Stimulated activated CD4-positive, alpha-beta T cell treated with anti-CD3 and anti-CD28 coated beads, TNF-alpha, amount 100 ng/mL, for 24 hours (primary cell): ENCODE measurements around the gene UBE2D3.
A peak's percentile ranks its signal among the peaks of the same experiment; 100 is the strongest.
"Not testable (repeated sequence)": the region's sequence is repeated elsewhere in the genome, so short reads cannot be mapped to it uniquely, and the experiment has no call there.

ENCODE experiments used
- DNase-seq, 3 experiments: peaks; one replicate each; pipeline ENCODE4 v3.0.0-alpha.2; 2020; ENCODE audit warnings: low read depth in 3 of 3

Gene UBE2D3

GRCh38 chr4:102826890-102827673 is at the start of gene UBE2D3:
Gene UBE2D3, minus strand, starts transcription at chr4:102827551. Its CDS starts 1,043 bp downstream, at chr4:102826508.
- DNase-seq: peak; percentile 92 to 93 (median 93)

DNA sequence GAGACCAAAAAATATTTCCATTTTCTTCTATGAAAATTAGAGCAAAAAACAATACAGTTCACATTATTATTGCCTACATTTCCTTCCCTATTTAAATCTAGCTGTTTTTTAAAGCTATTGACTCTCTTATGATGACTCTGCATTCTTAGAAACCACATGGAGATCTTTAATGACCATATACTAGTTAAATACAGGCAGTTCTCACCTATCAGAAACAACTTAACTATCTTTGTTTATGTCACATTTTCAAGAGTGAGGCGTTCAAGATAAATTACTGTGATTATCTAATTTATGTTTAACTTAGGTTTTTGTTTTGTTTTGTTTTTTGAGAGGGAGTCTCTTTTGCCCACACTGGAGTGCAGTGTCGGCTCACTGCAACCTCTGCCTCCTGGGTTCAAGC is 44.4 kb upstream of the UBE2D3 start:
- DNase-seq: no peak

GRCh38 chr4:102869569-102870197 is 42.3 kb upstream of the UBE2D3 start:
- DNase-seq: no peak

DNA sequence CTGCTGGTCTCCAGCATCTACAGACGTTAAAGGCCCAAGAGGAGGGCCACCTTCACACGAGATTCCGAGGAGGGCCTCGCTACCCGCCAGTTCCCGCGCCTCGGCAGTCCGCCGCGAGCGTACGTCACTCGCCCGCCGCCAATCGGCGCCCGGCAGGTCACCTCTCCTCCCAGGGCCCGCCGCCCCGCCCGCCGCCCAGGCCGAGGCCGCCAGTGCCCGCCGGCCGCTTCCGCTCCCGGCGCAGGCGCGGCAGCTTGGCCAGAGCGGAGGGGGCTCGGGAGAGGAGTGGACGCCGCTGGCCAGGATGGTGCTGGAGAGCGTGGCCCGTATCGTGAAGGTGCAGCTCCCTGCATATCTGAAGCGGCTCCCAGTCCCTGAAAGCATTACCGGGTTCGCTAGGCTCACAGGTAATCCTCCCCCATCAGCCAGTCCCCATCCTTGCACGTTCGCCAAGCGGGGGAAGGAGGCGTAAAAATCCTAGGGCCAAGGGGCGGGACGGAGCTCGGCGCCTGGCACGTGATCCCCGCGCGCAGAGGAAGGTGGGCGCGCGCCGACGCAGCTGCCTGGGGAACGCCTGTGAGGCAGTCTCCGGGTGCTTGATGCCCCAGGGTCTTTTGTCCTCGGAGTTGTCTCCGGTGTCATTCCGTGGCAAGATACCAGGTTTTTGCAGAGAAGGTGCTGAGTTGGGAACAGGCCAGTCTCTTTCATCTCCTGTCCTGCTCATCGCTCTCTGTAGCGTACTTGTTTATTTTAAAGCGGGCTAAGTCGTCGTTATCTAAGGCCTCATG is 41.6 kb upstream of the UBE2D3 start, which contains the start of gene CISD2:
Gene CISD2, plus strand, starts transcription at position 212 of the 788 bp plus-strand sequence. Its CDS starts 93 bp downstream, at position 305.
- peak; percentile 83 to 90 (median 84) for DNase-seq

DNA sequence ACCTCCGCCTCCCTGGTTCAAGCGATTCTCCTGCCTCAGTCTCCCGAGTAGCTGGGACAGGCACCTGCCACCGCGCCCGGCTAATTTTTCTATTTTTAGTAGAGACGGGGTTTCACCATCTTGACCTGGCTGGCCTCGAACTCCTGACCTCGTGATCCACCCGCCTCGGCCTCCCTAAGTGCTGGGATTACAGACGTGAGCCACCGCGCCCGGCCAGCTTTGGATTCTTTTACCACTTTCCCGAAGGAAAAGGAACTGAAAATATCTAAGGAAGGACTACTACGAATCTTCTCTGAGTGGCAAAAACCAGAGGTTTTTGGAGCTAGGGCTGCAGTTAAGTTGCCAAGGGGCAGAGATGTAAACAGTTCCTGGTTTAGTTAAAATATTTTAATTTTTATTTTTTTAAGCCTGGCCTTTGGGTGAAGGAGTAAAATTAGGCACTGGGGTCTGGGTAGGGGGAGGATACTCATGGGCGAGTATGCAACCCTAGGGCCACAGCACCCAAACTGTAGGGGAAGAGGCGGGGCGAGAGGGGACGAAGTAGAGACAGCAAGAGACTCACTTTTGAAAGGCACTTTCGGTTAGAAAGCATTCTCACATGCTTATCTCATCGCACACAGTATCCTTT is 40.9 kb upstream of the UBE2D3 start:
- peak in 1 of 3 experiments; percentile 25 for DNase-seq

GRCh38 chr4:102867278-102868152 is 40.2 kb upstream of the UBE2D3 start:
- DNase-seq: no peak

DNA sequence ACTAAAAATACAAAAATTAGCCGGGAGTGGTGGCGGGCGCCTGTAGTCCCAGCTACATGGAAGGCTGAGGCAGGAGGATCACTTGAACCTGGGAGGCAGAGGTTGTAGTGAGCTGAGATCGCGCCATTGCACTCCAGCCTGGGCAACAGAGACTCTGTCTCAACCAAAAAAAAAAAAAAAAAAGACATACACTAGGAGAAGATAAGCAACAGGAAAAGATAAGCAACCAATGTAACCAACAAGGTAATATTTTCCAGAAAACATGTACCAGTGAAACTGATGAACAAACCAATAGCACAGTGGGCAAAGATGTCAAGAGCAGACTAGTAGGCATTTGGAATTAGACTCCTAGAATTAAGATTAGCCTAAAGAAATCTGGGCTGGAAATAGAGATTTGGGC is 38.0 kb upstream of the UBE2D3 start:
- DNase-seq: not testable (repeated sequence)

DNA sequence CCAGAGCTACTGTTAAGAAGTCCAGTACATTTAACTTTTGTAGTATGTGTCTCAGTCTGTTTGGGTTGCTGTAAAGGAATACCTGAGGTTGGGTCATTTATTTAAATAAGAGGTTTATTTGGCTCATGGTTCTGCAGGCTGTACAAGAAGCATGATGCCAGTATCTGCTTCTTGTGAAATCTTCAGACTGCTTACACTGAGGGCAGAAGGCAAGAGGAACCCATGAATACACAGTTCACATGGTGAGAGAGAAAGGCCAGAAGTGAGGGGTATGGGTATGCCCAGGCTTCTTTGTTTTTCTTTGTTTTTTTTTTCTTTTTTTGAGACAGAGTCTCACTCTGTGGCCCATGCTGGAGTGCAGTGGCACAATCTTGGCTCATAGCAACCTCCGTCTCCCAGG is 35.4 kb upstream of the UBE2D3 start:
- DNase-seq: no peak

DNA sequence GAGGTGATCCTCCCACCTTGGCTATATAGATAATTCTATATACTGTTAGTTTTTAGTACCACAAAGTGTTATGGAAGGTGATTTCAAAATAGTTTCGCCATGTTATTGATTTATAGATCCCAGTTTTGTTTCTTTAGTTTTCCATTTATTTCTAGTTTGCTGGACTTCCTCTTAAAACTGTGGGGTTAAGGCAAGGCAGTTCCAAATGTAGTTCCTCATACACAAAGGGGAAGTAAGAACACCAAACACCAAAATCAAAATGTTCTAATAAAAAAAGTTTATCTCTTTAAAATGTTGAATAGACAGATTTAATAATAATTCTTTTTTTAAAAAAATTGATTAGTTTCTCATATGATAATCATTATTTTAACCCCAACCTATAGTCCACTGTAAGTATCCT is 34.7 kb upstream of the UBE2D3 start:
- no peak for DNase-seq

DNA sequence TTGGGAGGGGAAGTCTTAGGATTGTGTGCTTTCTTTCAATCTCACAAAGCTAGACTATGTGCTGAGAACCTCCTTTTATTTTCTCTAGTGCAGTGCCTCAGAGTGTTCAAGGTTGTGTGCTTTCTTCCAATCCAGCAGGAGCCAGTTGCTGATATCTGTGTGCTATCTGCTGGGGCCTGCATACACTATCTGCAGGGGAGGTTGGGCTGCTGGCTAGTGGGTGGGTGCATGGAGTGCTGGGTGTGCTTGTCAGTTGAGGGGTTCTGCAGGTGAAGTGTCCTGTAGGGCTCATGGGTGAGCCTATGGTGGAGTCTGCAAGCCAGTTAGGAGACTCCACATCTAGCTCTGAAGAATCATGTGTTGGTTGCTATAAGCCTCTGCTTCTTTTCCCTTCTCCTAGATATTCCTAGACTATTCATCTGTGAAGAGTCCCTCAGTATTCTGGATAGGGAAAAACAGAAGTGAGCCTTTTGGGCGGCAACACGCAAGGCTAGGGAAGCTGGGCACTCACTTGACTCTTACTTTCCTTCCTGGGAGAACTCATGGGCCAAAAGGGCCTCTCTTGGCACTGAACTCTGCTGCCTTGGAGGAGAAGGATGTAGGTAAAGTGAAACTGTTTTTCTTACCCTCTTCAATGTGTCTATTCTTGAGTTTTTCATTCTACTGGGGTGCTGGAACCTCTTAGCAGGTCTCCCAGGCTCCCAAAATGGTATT is 33.4 kb upstream of the UBE2D3 start:
- no peak for DNase-seq

DNA sequence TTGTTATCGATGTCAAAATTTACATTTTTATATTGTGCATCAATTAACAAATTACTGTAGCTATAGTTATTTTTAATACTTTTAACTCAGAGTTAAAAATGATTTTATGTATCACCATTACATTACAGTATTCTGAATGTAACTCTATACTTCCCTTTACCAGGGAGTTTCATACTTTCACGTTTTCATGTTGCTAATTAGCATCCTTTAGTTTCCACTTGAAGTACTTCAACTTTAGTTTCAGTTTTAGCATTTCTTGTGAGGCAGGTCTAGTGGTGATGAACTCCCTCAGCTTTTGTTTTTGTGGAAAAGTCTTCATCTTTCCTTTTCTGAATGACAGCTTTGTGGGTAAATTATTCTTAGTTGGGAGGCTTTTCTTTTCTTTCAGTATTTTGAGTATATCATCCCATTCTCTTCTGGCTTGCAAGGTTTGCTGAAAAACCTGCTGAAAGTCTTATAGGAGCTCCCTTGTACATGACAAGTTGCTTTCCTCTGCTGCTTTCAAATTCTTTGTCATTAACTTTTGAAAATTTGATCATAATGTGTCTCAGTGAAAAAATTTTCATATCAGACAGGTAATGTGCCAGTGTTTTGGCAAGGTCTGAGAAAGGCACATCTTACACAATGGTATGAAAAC is 31.6 kb upstream of the UBE2D3 start:
- no peak for DNase-seq

- no peak for DNase-seq
Observed at GRCh38 chr4:102850370-102850769, 23.0 kb upstream of the UBE2D3 start.

DNA sequence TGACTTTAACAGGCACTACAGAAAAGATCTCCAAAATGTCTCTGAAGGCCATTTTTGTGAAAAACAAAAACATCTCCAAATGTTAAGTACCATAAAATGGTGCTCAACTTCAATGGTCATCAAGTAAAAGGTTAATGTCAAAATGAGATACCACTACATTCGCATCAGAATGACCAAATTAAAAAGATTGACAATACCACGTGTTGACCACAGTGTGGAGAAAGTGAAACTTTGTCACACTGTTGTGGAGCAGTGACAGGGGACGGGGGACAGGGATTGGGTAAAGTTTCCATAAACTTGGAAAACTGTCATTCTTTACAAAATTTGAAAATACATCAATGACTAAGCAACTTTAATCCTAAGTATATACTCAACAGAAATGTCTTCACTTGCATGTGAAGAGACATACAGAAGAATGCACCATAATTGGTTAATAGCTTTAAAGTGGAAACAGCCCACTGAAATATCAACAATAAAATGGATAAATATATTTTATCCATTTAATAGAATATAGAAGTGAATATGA is 22.3 kb upstream of the UBE2D3 start:
- no peak for DNase-seq

DNA sequence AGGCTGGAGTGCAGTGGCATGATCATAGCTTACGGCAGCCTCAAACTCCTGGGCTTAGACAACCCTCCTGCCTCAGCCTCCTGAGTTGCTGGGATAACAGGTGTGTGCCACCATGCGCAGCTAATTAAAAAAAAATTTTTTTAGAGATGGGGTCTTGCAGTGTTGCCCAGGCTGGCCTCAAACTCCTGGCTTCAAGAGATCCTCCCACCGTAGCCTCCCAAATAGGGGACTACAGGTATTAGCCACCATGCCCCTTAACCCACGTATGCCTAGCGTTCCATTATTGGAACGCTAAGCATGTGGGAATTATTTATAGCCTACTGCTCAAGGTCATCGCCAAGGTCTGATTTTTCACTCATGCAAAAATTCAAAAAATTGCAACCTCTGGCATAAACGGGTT is 20.3 kb upstream of the UBE2D3 start:
- no peak for DNase-seq

DNA sequence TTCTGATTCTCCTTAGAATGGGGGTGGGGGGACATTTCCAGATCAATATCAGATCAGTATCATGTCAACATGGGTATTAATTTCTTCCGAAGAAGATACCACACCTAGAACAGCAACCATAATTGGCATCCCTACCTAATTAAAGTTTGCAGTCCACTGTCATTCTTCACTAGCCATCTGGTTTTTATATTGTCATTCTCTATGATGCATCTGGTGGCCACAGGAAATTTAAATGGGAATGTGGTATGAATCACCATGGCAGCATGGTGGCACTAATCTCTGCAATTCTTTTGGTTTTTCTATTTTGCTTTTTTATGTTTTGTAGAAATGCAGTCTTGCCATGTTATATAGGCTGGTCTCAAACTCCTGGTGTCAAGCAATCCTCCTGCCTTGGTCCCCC is 16.6 kb upstream of the UBE2D3 start:
- no peak for DNase-seq

- DNase-seq: no peak
Observed at GRCh38 chr4:102843273-102843672, 15.9 kb upstream of the UBE2D3 start.

- no peak for DNase-seq
Observed at GRCh38 chr4:102842367-102842766, 15.0 kb upstream of the UBE2D3 start.

- DNase-seq: no peak
Observed at GRCh38 chr4:102836596-102836995, 9.2 kb upstream of the UBE2D3 start.

- no peak for DNase-seq
Observed at GRCh38 chr4:102832667-102833066, 5.3 kb upstream of the UBE2D3 start.

- no peak for DNase-seq
Observed at GRCh38 chr4:102832105-102832504, 4.8 kb upstream of the UBE2D3 start.
